Caco-2 (cell line): Measurements from ENCODE around the gene ALDH1A1. TPM values are rescaled to one million over a fixed set of nuclear protein-coding genes. Genes with fewer than 3 reads are reported as not detected.

ENCODE experiments used
- BruUV-seq: library from RNA; stranded (reverse); fragments of 400-500 nt; replicated peaks from 2 replicates; lab custom pipeline; 2021; lab: Mats Ljungman, UMichigan
- CTCF ChIA-PET: fragments of 300-600 bp; sonication (Branson Sonifier 250); formaldehyde crosslinking; loops from one replicate; lab custom pipeline; 2022; ENCODE audit warnings: antibody characterized with exemption; lab: Charles Lee
- POLR2A ChIA-PET: fragments of 300-600 bp; sonication (Branson Sonifier 250); formaldehyde crosslinking; loops from one replicate; lab custom pipeline; 2022; ENCODE audit warnings: antibody characterized with exemption; lab: Charles Lee
- DNase-seq, 2 experiments: peaks; one replicate each; pipeline versions ENCODE4 v3.0.0 to v3.0.0-alpha.2; 2020 to 2022
- H3K27me3 ChIP-seq: replicated peaks from 2 replicates; pipeline ENCODE4 v1.6.0; 2011; ENCODE audit warnings: low read length; ENCODE audit not compliant: control insufficient read depth, insufficient read depth
- H3K36me3 ChIP-seq: 2 replicates; pipeline ENCODE4 v1.5.1; 2011; ENCODE audit warnings: low read length; ENCODE audit not compliant: control insufficient read depth, insufficient read depth
- H3K4me1 ChIP-seq: fragments of 250-450 bp; sonication (Bioruptor Pico); 2 replicates; pipeline ENCODE4 v1.5.1; 2020; ENCODE audit warnings: mild to moderate bottlenecking
- H3K4me3 ChIP-seq: 2 replicates; pipeline ENCODE4 v1.5.1; 2011; ENCODE audit warnings: low read depth, mild to moderate bottlenecking, control low read depth, low read length
- H3K9me3 ChIP-seq: fragments of 250-450 bp; sonication (Bioruptor Pico); 2 replicates; pipeline ENCODE4 v1.5.1; 2020; ENCODE audit warnings: mild to moderate bottlenecking, moderate library complexity
- H3K27ac Mint-ChIP-seq: one replicate; pipeline ENCODE4 v1.8.0; 2022; ENCODE audit warnings: mixed read lengths; ENCODE audit not compliant: unreplicated experiment
- H3K27me3 Mint-ChIP-seq: one replicate; pipeline ENCODE4 v1.8.0; 2022; ENCODE audit warnings: mixed read lengths; ENCODE audit not compliant: insufficient read depth, unreplicated experiment
- H3K36me3 Mint-ChIP-seq: one replicate; pipeline ENCODE4 v1.8.0; 2022; ENCODE audit warnings: mild to moderate bottlenecking, mixed read lengths; ENCODE audit not compliant: insufficient read depth, unreplicated experiment
- H3K4me1 Mint-ChIP-seq: one replicate; pipeline ENCODE4 v1.8.0; 2022; ENCODE audit warnings: low read depth, mixed read lengths; ENCODE audit not compliant: unreplicated experiment
- H3K4me3 Mint-ChIP-seq: one replicate; pipeline ENCODE4 v1.8.0; 2022; ENCODE audit warnings: mild to moderate bottlenecking, moderate library complexity, mixed read lengths; ENCODE audit not compliant: unreplicated experiment
- H3K9me3 Mint-ChIP-seq: one replicate; pipeline ENCODE4 v1.8.0; 2022; ENCODE audit warnings: mixed read lengths; ENCODE audit not compliant: unreplicated experiment
- intact Hi-C: fragments of 100-400 bp; cut with micrococcal nuclease; formaldehyde crosslinking; loops from one replicate; pipeline ENCODE4 v1.10.0; 2022; ENCODE audit not compliant: unreplicated experiment
- total RNA-seq: library from RNA; stranded (reverse); gene quantifications from 2 replicates; pipeline ENCODE4 v1.2.3, GENCODE V29; 2022
- TF ChIP-seq, protein P1 (sequence below), 2 experiments: fragments of 200-600 bp in 1 of 2; IDR thresholded peaks; 1 replicate in 1 of 2; 2 replicates in 1 of 2; pipeline versions ENCODE4 v1.5.1 to v1.8.0; 2011 to 2022; ENCODE audit warnings: antibody characterized with exemption in 1 of 2, control low read depth in 1 of 2, inconsistent platforms in 1 of 2, low read depth in 1 of 2, low read length in 1 of 2, mild to moderate bottlenecking in 1 of 2, moderate library complexity in 1 of 2; ENCODE audit not compliant: insufficient read depth in 1 of 2, severe bottlenecking in 1 of 2, unreplicated experiment in 1 of 2

ALDH1A1 gene
- total RNA-seq, 1 experiment from 2014 or later, result 119 TPM

- ChIA-PET POLR2A (no interaction called here), CTCF (no interaction called here)
- Histone ChIP-seq H3K36me3 (no peaks in the 10 kb centered on the region), H3K9me3 (no peaks in the 10 kb centered on the region), H3K4me3 (no peak overlapping the region), H3K27me3 (no peaks in the 10 kb centered on the region), H3K4me1 (no peaks in the 10 kb centered on the region)
- Mint-ChIP-seq H3K9me3 (no peaks in the 10 kb centered on the region), H3K4me3 (no peak overlapping the region), H3K27ac (no peak overlapping the region), H3K36me3 (peaks cover 18% of the 10 kb centered on the region), H3K4me1 (peaks cover 9% of the 10 kb centered on the region), H3K27me3 (no peaks in the 10 kb centered on the region)
- no peak for DNase-seq
- no TSS peak for BruUV-seq
- TF ChIP-seq, protein P1, sequence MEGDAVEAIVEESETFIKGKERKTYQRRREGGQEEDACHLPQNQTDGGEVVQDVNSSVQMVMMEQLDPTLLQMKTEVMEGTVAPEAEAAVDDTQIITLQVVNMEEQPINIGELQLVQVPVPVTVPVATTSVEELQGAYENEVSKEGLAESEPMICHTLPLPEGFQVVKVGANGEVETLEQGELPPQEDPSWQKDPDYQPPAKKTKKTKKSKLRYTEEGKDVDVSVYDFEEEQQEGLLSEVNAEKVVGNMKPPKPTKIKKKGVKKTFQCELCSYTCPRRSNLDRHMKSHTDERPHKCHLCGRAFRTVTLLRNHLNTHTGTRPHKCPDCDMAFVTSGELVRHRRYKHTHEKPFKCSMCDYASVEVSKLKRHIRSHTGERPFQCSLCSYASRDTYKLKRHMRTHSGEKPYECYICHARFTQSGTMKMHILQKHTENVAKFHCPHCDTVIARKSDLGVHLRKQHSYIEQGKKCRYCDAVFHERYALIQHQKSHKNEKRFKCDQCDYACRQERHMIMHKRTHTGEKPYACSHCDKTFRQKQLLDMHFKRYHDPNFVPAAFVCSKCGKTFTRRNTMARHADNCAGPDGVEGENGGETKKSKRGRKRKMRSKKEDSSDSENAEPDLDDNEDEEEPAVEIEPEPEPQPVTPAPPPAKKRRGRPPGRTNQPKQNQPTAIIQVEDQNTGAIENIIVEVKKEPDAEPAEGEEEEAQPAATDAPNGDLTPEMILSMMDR (IDR thresholded peaks at IDR 0.05; ENCODE audit: insufficient read depth in 1 of 2, low read depth in 1 of 2, low read length in 1 of 2, severe bottlenecking in 1 of 2, unreplicated experiment in 1 of 2), result no peak
- intact Hi-C loops, result no loop called here
These were observed 38.1 kb downstream of the ALDH1A1 start for GRCh38 chr9:72914750-72915149.

GRCh38 chr9:72913382-72914009, 39.4 kb downstream of the ALDH1A1 start:
- TF ChIP-seq, protein P1 (IDR thresholded peaks at IDR 0.05; ENCODE audit: insufficient read depth in 1 of 2, low read depth in 1 of 2, low read length in 1 of 2, severe bottlenecking in 1 of 2, unreplicated experiment in 1 of 2), result no peak
- Mint-ChIP-seq H3K4me1 (peaks cover 9% of the 10 kb centered on the region), H3K9me3 (no peaks in the 10 kb centered on the region), H3K27me3 (no peaks in the 10 kb centered on the region), H3K4me3 (no peak overlapping the region), H3K36me3 (peaks cover 10% of the 10 kb centered on the region), H3K27ac (no peak overlapping the region)
- no TSS peak for BruUV-seq
- no peak for DNase-seq
- no peaks in the 10 kb centered on the region for H3K9me3 ChIP-seq
- CTCF ChIA-PET, result no interaction called here
- POLR2A ChIA-PET, result no interaction called here
- H3K4me1 ChIP-seq, result no peaks in the 10 kb centered on the region
- no peaks in the 10 kb centered on the region for H3K27me3 ChIP-seq
- H3K4me3 ChIP-seq, result no peak overlapping the region
- H3K36me3 ChIP-seq, result no peaks in the 10 kb centered on the region
- intact Hi-C loops, result no loop called here

DNA sequence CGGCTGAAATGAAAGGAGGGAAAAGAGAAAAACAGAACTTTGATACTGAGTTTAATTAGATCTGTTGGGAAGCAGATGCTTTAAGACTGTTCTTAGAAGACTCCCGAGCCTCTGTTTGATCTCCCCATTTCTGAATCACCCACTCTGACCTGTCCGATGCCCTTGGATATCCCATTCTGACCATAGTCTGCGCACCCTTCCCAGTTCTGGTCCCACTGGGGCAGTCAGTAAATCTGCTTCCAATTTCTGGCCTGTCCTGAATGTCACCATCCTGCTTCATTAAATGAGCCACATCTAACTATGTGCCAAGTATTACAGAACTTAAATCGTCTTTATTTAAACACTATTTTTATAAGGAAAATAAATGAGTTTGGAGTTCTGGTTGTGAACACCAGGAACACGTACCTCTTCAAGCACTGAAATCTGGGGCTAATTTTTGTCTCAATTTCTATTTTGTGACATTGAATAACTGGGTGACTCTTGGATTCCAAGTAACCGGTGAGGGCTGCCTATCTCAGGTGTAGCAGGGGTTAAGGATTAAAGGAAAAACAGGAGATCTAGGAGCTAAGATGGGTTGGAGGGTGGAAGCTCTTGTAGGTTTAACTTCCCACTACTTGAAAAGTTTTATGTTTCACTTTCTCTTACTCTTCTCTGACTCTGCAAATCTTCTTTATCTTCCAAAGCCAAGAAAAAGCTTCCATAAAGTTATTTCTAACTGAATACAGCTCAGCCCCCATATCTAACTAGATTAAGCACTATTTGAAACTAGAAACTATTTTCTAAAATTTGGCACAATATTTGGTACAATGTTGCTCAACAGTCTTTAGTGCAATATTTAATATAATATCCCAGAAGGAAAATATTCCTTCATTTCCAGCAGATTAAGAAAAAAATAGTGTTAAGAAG, 40.1 kb downstream of the ALDH1A1 start:
- Mint-ChIP-seq H3K36me3 (peaks cover 10% of the 10 kb centered on the region), H3K4me1 (peaks cover 9% of the 10 kb centered on the region), H3K27ac (no peak overlapping the region), H3K9me3 (no peaks in the 10 kb centered on the region), H3K27me3 (no peaks in the 10 kb centered on the region), H3K4me3 (no peak overlapping the region)
- BruUV-seq, result no TSS peak
- H3K4me3 ChIP-seq, result no peak overlapping the region
- intact Hi-C loops, result no loop called here
- ChIA-PET POLR2A (no interaction called here), CTCF (no interaction called here)
- H3K4me1 ChIP-seq, result no peaks in the 10 kb centered on the region
- TF ChIP-seq, protein P1 (IDR thresholded peaks at IDR 0.05; ENCODE audit: insufficient read depth in 1 of 2, low read depth in 1 of 2, low read length in 1 of 2, severe bottlenecking in 1 of 2, unreplicated experiment in 1 of 2), result no peak
- no peaks in the 10 kb centered on the region for H3K9me3 ChIP-seq
- no peak for DNase-seq
- no peaks in the 10 kb centered on the region for H3K27me3 ChIP-seq
- no peaks in the 10 kb centered on the region for H3K36me3 ChIP-seq
